ENCODE measurements around the gene PEX1.
"Not testable (repeated sequence)": the region's sequence is repeated elsewhere in the genome, so short reads cannot be mapped to it uniquely, and the experiment has no call there.

Gene PEX1

GRCh38 chr7:92498557-92498956 is 29.8 kb downstream of the PEX1 start:
- Histone ChIP-seq H3K27ac (ENCODE audit: low read length) (no peak overlapping the region), H3K27me3 (ENCODE audit: insufficient read depth, low read length) (no peaks in the 10 kb centered on the region), H3K9me3 (ENCODE audit: insufficient read depth, low read depth, low read length) (no peaks in the 10 kb centered on the region), H3K36me3 (ENCODE audit: insufficient read depth, low read depth, low read length) (peaks cover 74% of the 10 kb centered on the region), H3K9ac (ENCODE audit: low read depth, low read length) (no peak overlapping the region), H3K4me3 (ENCODE audit: low read length) (no peak overlapping the region), H3K4me1 (ENCODE audit: insufficient read depth, low read length) (no peaks in the 10 kb centered on the region)

DNA sequence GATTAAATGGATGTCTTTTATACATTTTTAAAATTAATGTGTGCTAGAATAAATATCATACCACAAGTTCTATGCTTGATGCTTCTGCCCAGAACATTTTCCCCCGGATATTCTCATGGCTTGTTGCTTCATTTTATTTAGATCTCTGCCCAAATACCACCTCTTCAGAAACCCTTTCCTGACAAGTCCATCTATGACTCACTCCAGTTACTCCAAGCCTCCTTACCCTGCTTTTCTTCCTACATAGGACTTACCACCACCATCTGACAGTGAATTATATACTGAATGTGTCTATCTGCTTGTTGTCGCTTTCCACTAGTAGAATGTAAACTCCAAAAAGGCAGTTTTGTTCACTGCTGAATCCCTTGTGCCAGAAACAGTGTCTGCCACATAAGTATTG is 31.4 kb downstream of the PEX1 start:
- Histone ChIP-seq H3K4me1 (ENCODE audit: insufficient read depth, low read length) (no peaks in the 10 kb centered on the region), H3K36me3 (ENCODE audit: insufficient read depth, low read depth, low read length) (peaks cover 73% of the 10 kb centered on the region), H3K4me3 (ENCODE audit: low read length) (no peak overlapping the region), H3K27me3 (ENCODE audit: insufficient read depth, low read length) (no peaks in the 10 kb centered on the region), H3K9me3 (ENCODE audit: insufficient read depth, low read depth, low read length) (no peaks in the 10 kb centered on the region), H3K27ac (ENCODE audit: low read length) (no peak overlapping the region), H3K9ac (ENCODE audit: low read depth, low read length) (no peak overlapping the region)

GRCh38 chr7:92489634-92490033 is 38.7 kb downstream of the PEX1 start:
- H3K27me3 ChIP-seq (ENCODE audit: insufficient read depth, low read length) = no peaks in the 10 kb centered on the region
- H3K4me1 ChIP-seq (ENCODE audit: insufficient read depth, low read length) = no peaks in the 10 kb centered on the region
- peaks cover 89% of the 10 kb centered on the region for H3K36me3 ChIP-seq (ENCODE audit: insufficient read depth, low read depth, low read length)
- H3K9me3 ChIP-seq (ENCODE audit: insufficient read depth, low read depth, low read length) = no peaks in the 10 kb centered on the region
- no peak overlapping the region for H3K27ac ChIP-seq (ENCODE audit: low read length)
- H3K4me3 ChIP-seq (ENCODE audit: low read length) = no peak overlapping the region
- no peak overlapping the region for H3K9ac ChIP-seq (ENCODE audit: low read depth, low read length)

GRCh38 chr7:92487804-92488203 is 40.5 kb downstream of the PEX1 start:
- no peak overlapping the region for H3K4me3 ChIP-seq (ENCODE audit: low read length)
- H3K27me3 ChIP-seq (ENCODE audit: insufficient read depth, low read length) = no peaks in the 10 kb centered on the region
- no peaks in the 10 kb centered on the region for H3K4me1 ChIP-seq (ENCODE audit: insufficient read depth, low read length)
- peaks cover 74% of the 10 kb centered on the region for H3K36me3 ChIP-seq (ENCODE audit: insufficient read depth, low read depth, low read length)
- no peak overlapping the region for H3K27ac ChIP-seq (ENCODE audit: low read length)
- no peak overlapping the region for H3K9ac ChIP-seq (ENCODE audit: low read depth, low read length)
- H3K9me3 ChIP-seq (ENCODE audit: insufficient read depth, low read depth, low read length) = no peaks in the 10 kb centered on the region

DNA sequence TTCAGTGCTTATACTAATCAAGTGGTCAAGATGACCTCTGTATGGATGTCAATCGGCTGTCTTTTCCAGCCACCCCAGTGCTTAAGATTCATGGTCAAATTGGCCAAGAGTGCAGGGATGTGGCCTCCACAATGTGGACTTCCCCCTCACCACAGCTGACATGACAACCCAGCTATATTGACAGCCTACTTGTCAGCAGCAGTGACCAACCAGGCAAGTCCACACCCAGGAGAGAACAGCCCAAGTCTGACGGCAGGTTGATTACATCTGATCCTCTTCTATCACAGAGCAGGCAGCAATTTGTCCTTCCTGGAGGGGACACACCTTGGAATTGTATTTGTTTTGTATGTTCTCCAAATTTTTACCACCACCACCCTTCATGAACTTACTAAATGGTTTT is 42.3 kb downstream of the PEX1 start:
- no peak overlapping the region for H3K9ac ChIP-seq (ENCODE audit: low read depth, low read length)
- H3K9me3 ChIP-seq (ENCODE audit: insufficient read depth, low read depth, low read length) = no peaks in the 10 kb centered on the region
- no peaks in the 10 kb centered on the region for H3K27me3 ChIP-seq (ENCODE audit: insufficient read depth, low read length)
- H3K4me3 ChIP-seq (ENCODE audit: low read length) = no peak overlapping the region
- H3K4me1 ChIP-seq (ENCODE audit: insufficient read depth, low read length) = no peaks in the 10 kb centered on the region
- peaks cover 55% of the 10 kb centered on the region for H3K36me3 ChIP-seq (ENCODE audit: insufficient read depth, low read depth, low read length)
- H3K27ac ChIP-seq (ENCODE audit: low read length) = no peak overlapping the region

- H3K9ac ChIP-seq (ENCODE audit: low read depth, low read length) = no peak overlapping the region
Observed at GRCh38 chr7:92485267-92485892, 42.9 kb downstream of the PEX1 start.

GRCh38 chr7:92484226-92484625 is 44.1 kb downstream of the PEX1 start:
- H3K36me3 ChIP-seq (ENCODE audit: insufficient read depth, low read depth, low read length) = peaks cover 38% of the 10 kb centered on the region
- H3K27ac ChIP-seq (ENCODE audit: low read length) = not testable (repeated sequence)

More at GRCh38 chr7:92485267-92485892, 42.9 kb downstream of the PEX1 start:
- H3K27me3 ChIP-seq (ENCODE audit: insufficient read depth, low read length) = no peaks in the 10 kb centered on the region
- no peak overlapping the region for H3K4me3 ChIP-seq (ENCODE audit: low read length)
- no peaks in the 10 kb centered on the region for H3K9me3 ChIP-seq (ENCODE audit: insufficient read depth, low read depth, low read length)
- H3K27ac ChIP-seq (ENCODE audit: low read length) = no peak overlapping the region
- no peaks in the 10 kb centered on the region for H3K4me1 ChIP-seq (ENCODE audit: insufficient read depth, low read length)
- peaks cover 49% of the 10 kb centered on the region for H3K36me3 ChIP-seq (ENCODE audit: insufficient read depth, low read depth, low read length)

DNA sequence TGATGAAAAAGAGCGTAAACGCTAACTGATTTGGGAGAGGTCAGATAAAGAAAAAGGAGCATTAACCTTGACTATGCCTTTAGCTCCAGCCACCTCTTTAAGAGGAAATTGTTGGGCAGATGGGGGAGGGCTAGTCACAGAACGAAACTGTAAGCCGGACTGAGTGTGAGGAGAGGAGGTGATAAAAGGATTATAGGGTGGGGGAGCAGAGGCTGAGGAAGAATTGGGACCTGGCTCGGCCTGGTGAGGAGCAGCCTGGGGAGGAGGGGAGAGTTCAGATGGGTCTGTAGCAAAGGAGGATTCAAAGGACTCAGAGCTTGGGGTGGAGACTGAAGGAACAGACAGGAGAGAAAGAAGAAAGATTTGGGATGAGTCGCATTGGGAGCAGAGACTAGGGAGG is 44.7 kb downstream of the PEX1 start:
- H3K9ac ChIP-seq (ENCODE audit: low read depth, low read length); H3K27me3 ChIP-seq (ENCODE audit: insufficient read depth, low read length); H3K27ac ChIP-seq (ENCODE audit: low read length); H3K9me3 ChIP-seq (ENCODE audit: insufficient read depth, low read depth, low read length); H3K4me1 ChIP-seq (ENCODE audit: insufficient read depth, low read length); H3K4me3 ChIP-seq (ENCODE audit: low read length): not testable (repeated sequence)
- peaks cover 33% of the 10 kb centered on the region for H3K36me3 ChIP-seq (ENCODE audit: insufficient read depth, low read depth, low read length)

More at GRCh38 chr7:92484226-92484625, 44.1 kb downstream of the PEX1 start:
- H3K9ac ChIP-seq (ENCODE audit: low read depth, low read length); H3K27me3 ChIP-seq (ENCODE audit: insufficient read depth, low read length); H3K4me3 ChIP-seq (ENCODE audit: low read length); H3K9me3 ChIP-seq (ENCODE audit: insufficient read depth, low read depth, low read length); H3K4me1 ChIP-seq (ENCODE audit: insufficient read depth, low read length): not testable (repeated sequence)

DNA sequence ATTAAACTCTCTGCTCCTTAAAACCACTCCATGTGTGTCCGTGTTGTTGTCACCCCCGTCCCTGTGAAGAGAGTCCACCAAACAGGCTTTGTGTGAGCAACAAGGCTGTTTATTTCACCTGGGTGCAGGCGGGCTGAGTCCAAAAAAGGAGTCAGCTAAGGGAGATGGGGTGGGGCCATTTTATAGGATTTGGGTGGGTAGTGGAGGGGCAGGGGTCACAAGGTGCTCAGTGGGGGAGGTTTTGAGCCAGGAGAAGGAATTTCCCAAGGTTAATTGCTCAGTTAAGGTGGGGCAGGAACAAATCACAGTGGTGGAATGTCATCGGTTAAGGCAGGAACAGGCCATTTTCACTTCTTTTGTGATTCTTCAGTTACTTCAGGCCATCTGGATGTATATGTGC is 49.2 kb downstream of the PEX1 start:
- H3K4me3 ChIP-seq (ENCODE audit: low read length); H3K4me1 ChIP-seq (ENCODE audit: insufficient read depth, low read length); H3K9ac ChIP-seq (ENCODE audit: low read depth, low read length); H3K27me3 ChIP-seq (ENCODE audit: insufficient read depth, low read length); H3K27ac ChIP-seq (ENCODE audit: low read length); H3K36me3 ChIP-seq (ENCODE audit: insufficient read depth, low read depth, low read length); H3K9me3 ChIP-seq (ENCODE audit: insufficient read depth, low read depth, low read length): not testable (repeated sequence)

DNA sequence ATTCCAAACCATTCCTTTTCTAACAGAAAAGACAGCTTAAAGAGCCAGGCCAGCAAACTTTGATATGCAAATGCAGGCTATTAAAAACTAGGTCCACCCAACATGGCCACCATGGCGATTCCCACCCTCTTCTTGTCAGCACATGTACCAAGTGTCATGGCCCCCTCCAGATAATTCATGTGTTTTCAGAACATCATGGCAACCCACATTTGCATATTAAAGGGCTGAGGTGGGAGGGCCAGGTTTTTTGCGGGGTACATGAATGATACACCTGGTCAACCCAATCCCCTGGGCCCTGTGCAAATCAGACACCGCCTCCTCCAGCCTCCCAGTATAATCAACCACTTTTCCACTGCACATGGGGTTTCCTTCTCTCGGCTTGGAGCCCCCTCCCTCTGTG is 49.6 kb downstream of the PEX1 start:
- no peak overlapping the region for H3K4me3 ChIP-seq (ENCODE audit: low read length)
- H3K4me1 ChIP-seq (ENCODE audit: insufficient read depth, low read length) = no peaks in the 10 kb centered on the region; the same call in 1 of the 2 replicates
- H3K27ac ChIP-seq (ENCODE audit: low read length) = no peak overlapping the region
- no peaks in the 10 kb centered on the region for H3K27me3 ChIP-seq (ENCODE audit: insufficient read depth, low read length)
- no peak overlapping the region for H3K9ac ChIP-seq (ENCODE audit: low read depth, low read length)
- H3K36me3 ChIP-seq (ENCODE audit: insufficient read depth, low read depth, low read length) = no peaks in the 10 kb centered on the region
- no peaks in the 10 kb centered on the region for H3K9me3 ChIP-seq (ENCODE audit: insufficient read depth, low read depth, low read length)

DNA sequence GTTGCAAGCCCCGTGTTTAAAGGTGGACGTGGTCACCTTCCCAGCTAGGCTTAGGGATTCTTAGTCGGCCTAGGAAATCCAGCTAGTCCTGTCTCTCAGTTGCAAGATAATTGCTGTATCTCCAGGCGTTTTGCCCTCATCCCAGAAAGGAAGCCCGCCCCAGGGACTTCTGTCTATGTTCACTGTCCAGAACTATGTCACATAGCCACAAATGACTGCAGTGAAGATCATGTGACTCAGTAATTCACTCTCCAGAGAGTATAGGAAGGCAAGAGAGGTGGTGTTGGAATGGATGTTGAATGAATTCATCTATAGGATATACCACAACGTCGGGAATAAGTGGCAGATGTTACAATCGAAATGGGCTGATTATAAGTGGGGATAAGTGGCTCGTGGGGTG is 50.2 kb downstream of the PEX1 start:
- no peaks in the 10 kb centered on the region for H3K27me3 ChIP-seq (ENCODE audit: insufficient read depth, low read length)
- H3K36me3 ChIP-seq (ENCODE audit: insufficient read depth, low read depth, low read length) = no peaks in the 10 kb centered on the region
- H3K9me3 ChIP-seq (ENCODE audit: insufficient read depth, low read depth, low read length) = no peaks in the 10 kb centered on the region
- no peak overlapping the region for H3K4me3 ChIP-seq (ENCODE audit: low read length)
- no peak overlapping the region for H3K9ac ChIP-seq (ENCODE audit: low read depth, low read length)
- H3K27ac ChIP-seq (ENCODE audit: low read length) = no peak overlapping the region
- no peaks in the 10 kb centered on the region; the same call in 1 of the 2 replicates for H3K4me1 ChIP-seq (ENCODE audit: insufficient read depth, low read length)

- H3K9me3 ChIP-seq (ENCODE audit: insufficient read depth, low read depth, low read length); H3K36me3 ChIP-seq (ENCODE audit: insufficient read depth, low read depth, low read length); H3K27ac ChIP-seq (ENCODE audit: low read length); H3K4me3 ChIP-seq (ENCODE audit: low read length); H3K4me1 ChIP-seq (ENCODE audit: insufficient read depth, low read length); H3K27me3 ChIP-seq (ENCODE audit: insufficient read depth, low read length); H3K9ac ChIP-seq (ENCODE audit: low read depth, low read length): not testable (repeated sequence)
Observed at GRCh38 chr7:92477681-92478080, 50.6 kb downstream of the PEX1 start, which contains the start of gene ERVW-1. ERVW-1 (minus strand) TSS chr7:92477946; CDS start chr7:92470381, 7,565 bp downstream.
